OCI-LY7 (cell line): Measurements from ENCODE around the gene HCK. TPM values are rescaled to one million over a fixed set of nuclear protein-coding genes. Genes with fewer than 3 reads are reported as not detected.

Experiments used
- BruUV-seq: library from RNA; stranded (reverse); fragments of 400-500 nt; replicated peaks from 2 replicates; lab custom pipeline; 2021; lab: Mats Ljungman, UMichigan
- CTCF ChIA-PET: fragments of 300-600 bp; sonication (Branson Sonifier 250); formaldehyde crosslinking; loops from one replicate; lab custom pipeline; 2022; ENCODE audit warnings: antibody characterized with exemption; ENCODE audit not compliant: unreplicated experiment; lab: Charles Lee
- POLR2A ChIA-PET: fragments of 300-600 bp; sonication (Branson Sonifier 250); formaldehyde crosslinking; loops from one replicate; lab custom pipeline; 2022; ENCODE audit warnings: antibody characterized with exemption; lab: Charles Lee
- DNase-seq: peaks from one replicate; pipeline ENCODE4 v3.0.0-alpha.2; 2015; ENCODE audit warnings: low spot score
- H2AFZ ChIP-seq: fragments of 200-600 bp; sonication (generic), shearing (Covaris generic); 2 replicates; pipeline ENCODE4 v1.6.1; 2014; ENCODE audit warnings: mild to moderate bottlenecking, antibody characterized with exemption, low read length, moderate library complexity
- H3K27ac ChIP-seq: fragments of 200-600 bp; sonication (generic); 2 replicates; pipeline ENCODE4 v1.5.1; 2014; ENCODE audit warnings: mixed run types, low read depth, mild to moderate bottlenecking, moderate library complexity, low read length, inconsistent platforms; ENCODE audit not compliant: poor library complexity, severe bottlenecking
- H3K36me3 ChIP-seq: fragments of 200-600 bp; sonication (generic); 2 replicates; pipeline ENCODE4 v1.6.1; 2014; ENCODE audit warnings: mild to moderate bottlenecking, antibody characterized with exemption, low read length, moderate library complexity, mixed read lengths; ENCODE audit not compliant: insufficient read depth
- H3K4me1 ChIP-seq: fragments of 200-600 bp; sonication (generic); 2 replicates; pipeline ENCODE4 v1.5.1; 2014; ENCODE audit warnings: mild to moderate bottlenecking, low read length; ENCODE audit not compliant: insufficient read depth, poor library complexity, severe bottlenecking
- H3K4me2 ChIP-seq: fragments of 200-600 bp; sonication (generic); 2 replicates; pipeline ENCODE4 v1.6.1; 2014; ENCODE audit warnings: mild to moderate bottlenecking, low read length
- H3K4me3 ChIP-seq: fragments of 200-600 bp; sonication (generic); 2 replicates; pipeline ENCODE4 v1.5.1; 2014; ENCODE audit warnings: mild to moderate bottlenecking, low read depth, low read length; ENCODE audit not compliant: poor library complexity, severe bottlenecking
- H3K79me2 ChIP-seq: fragments of 200-600 bp; sonication (generic); 2 replicates; pipeline ENCODE4 v1.6.1; 2016; ENCODE audit warnings: low read depth, mild to moderate bottlenecking, low read length, moderate library complexity, mixed read lengths; ENCODE audit not compliant: insufficient read depth
- H3K9me2 ChIP-seq: fragments of 200-600 bp; sonication (generic); 2 replicates; pipeline ENCODE4 v1.6.1; 2016; ENCODE audit warnings: mild to moderate bottlenecking, low read length, mixed read lengths; ENCODE audit not compliant: insufficient read depth
- H3K9me3 ChIP-seq: fragments of 200-600 bp; sonication (generic); 2 replicates; pipeline ENCODE4 v1.6.1; 2014; ENCODE audit warnings: mild to moderate bottlenecking, mixed run types, low read length, mixed read lengths
- H4K20me1 ChIP-seq: fragments of 200-600 bp; sonication (generic); 2 replicates; pipeline ENCODE4 v1.6.1; 2014; ENCODE audit warnings: mild to moderate bottlenecking, antibody characterized with exemption, low read length, moderate library complexity, mixed read lengths; ENCODE audit not compliant: insufficient read depth
- CTCF ChIP-seq: fragments of 200-600 bp; sonication (generic); conservative IDR thresholded peaks from 2 replicates; pipeline ENCODE4 v1.5.1; 2014; ENCODE audit warnings: mild to moderate bottlenecking, antibody characterized with exemption, low read length, moderate library complexity, mixed read lengths
- EZH2phosphoT487 ChIP-seq: fragments of 200-600 bp; sonication (generic); IDR thresholded peaks from 2 replicates; pipeline ENCODE4 v1.6.1; 2018; ENCODE audit warnings: low read depth, borderline replicate concordance, mild to moderate bottlenecking, mixed run types, antibody characterized with exemption, low read length, moderate library complexity, mixed read lengths
- intact Hi-C: fragments of 100-400 bp; cut with micrococcal nuclease; formaldehyde crosslinking; loops from one replicate; pipeline ENCODE4 v1.10.0; 2022; ENCODE audit not compliant: unreplicated experiment
- total RNA-seq, 2 experiments: library from RNA; depleted of rRNA in 1 of 2; stranded (reverse); fragments of >200 nt in 1 of 2; shearing (Covaris generic) in 1 of 2; gene quantifications; 2 replicates each; pipeline ENCODE4 v1.2.3, GENCODE V29; 2014 to 2022

HCK gene
- total RNA-seq, 2 experiments from 2014 or later: 0.19 to 3.2 TPM

GRCh38 chr20:32050851-32051556 is 1.0 kb upstream of the HCK start:
- POLR2A ChIA-PET: no interaction called here
- H4K20me1 ChIP-seq: no peaks in the 10 kb centered on the region
- H3K4me3 ChIP-seq: no peak overlapping the region
- H3K79me2 ChIP-seq: no peaks in the 10 kb centered on the region
- H3K27ac ChIP-seq: no peak overlapping the region
- CTCF ChIA-PET: interaction anchor here (0.6 kb wide), 1 partner anchor 40 kb away, joined by 5 read pairs; no protein-coding TSS in a partner anchor
- no peaks in the 10 kb centered on the region for H3K9me2 ChIP-seq
- H3K36me3 ChIP-seq: no peaks in the 10 kb centered on the region
- no TSS peak for BruUV-seq
- no peak for TF ChIP-seq EZH2phosphoT487
- TF ChIP-seq CTCF: no peak
- no peak overlapping the region for H2AFZ ChIP-seq
- intact Hi-C loops: no loop called here
- no peak overlapping the region for H3K4me2 ChIP-seq
- no peaks in the 10 kb centered on the region for H3K4me1 ChIP-seq
- DNase-seq: no peak
- no peaks in the 10 kb centered on the region for H3K9me3 ChIP-seq

- H3K9me3 ChIP-seq: no peaks in the 10 kb centered on the region
- no peak overlapping the region for H3K4me2 ChIP-seq
- no peaks in the 10 kb centered on the region for H4K20me1 ChIP-seq
- ChIA-PET CTCF (interaction anchor here (0.6 kb wide), 1 partner anchor 40 kb away, joined by 5 read pairs; no protein-coding TSS in a partner anchor), POLR2A (no interaction called here)
- no peak overlapping the region for H2AFZ ChIP-seq
- no peak for DNase-seq
- H3K4me1 ChIP-seq: no peaks in the 10 kb centered on the region
- H3K4me3 ChIP-seq: no peak overlapping the region
- TF ChIP-seq CTCF (no peak), EZH2phosphoT487 (no peak)
- no peak overlapping the region for H3K27ac ChIP-seq
- no TSS peak for BruUV-seq
- no peaks in the 10 kb centered on the region for H3K9me2 ChIP-seq
- intact Hi-C loops: no loop called here
- H3K36me3 ChIP-seq: no peaks in the 10 kb centered on the region
- no peaks in the 10 kb centered on the region for H3K79me2 ChIP-seq
These were observed 337 bp upstream of the HCK start for GRCh38 chr20:32051720-32052089.

DNA sequence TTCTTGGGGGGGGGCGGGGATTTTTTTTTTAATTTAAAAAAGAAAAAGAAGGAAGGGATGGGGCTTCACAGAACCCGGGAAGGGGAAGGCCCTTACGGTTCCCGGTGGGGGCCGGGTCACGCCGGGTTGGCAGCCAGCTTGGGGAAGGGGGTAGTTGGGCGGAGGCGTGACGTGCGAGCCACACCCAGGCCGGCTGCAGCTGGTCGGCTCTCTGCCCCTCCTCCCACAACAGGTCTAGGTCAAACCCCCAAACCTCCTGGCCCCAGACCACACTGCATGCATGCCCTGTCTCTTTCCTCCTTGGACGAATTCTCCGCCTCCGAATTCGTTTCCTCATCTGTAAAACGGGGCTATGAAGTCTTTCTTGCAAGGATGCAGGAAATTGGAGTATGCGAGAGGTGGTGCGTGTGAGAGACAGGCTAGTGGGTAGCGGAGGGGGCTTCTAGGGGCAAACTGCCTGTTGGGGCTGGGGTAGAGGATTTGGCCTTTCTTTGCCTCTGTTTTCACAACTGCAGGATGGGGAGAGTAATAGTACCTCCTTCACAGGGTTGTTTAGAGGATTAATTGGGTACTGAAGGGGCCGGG is 828 bp downstream of the HCK start:
- Histone ChIP-seq H3K4me1 (no peaks in the 10 kb centered on the region), H3K27ac (no peak overlapping the region), H3K4me3 (no peak overlapping the region)

More for the DNA sequence above, 828 bp downstream of the HCK start:
- Histone ChIP-seq H3K9me2 (no peaks in the 10 kb centered on the region), H3K36me3 (no peaks in the 10 kb centered on the region), H2AFZ (no peak overlapping the region), H3K79me2 (no peaks in the 10 kb centered on the region), H4K20me1 (no peaks in the 10 kb centered on the region), H3K9me3 (no peaks in the 10 kb centered on the region), H3K4me2 (no peak overlapping the region)
- CTCF ChIA-PET: no interaction called here
- BruUV-seq: no TSS peak
- no peak for TF ChIP-seq CTCF
- no peak for TF ChIP-seq EZH2phosphoT487
- no peak for DNase-seq
- intact Hi-C loops: no loop called here
- POLR2A ChIA-PET: interaction anchor here (0.8 to 1.4 kb wide), 2 partner anchors 18 to 33 kb away, joined by 3 read pairs; no protein-coding TSS in a partner anchor
